ENCODE data around the gene RSPH9. TPM values are rescaled to one million over a fixed set of nuclear protein-coding genes. Genes with fewer than 3 reads are reported as not detected.

RSPH9 gene
- total and polyA plus RNA-seq, 5 donors, result 0.11 to 0.29 (median 0.16) TPM; not detected in 1

GRCh38 chr6:43679057-43679456 is 34.2 kb downstream of the RSPH9 start:
- H3K4me1 ChIP-seq (ENCODE audit: control insufficient read depth, insufficient read depth, low read length), result peaks cover 12% of the 10 kb centered on the region
- no peak overlapping the region for H3K27ac ChIP-seq (ENCODE audit: low read length)
- H3K9me3 ChIP-seq (ENCODE audit: control insufficient read depth, low read length), result no peaks in the 10 kb centered on the region
- 82% methylated on average over 6 of the region's 6 CpGs for WGBS
- H3K4me3 ChIP-seq (ENCODE audit: low read length), result no peak overlapping the region
- H3K27me3 ChIP-seq (ENCODE audit: control insufficient read depth, insufficient read depth), result no peaks in the 10 kb centered on the region
- intact Hi-C loops (cut with DNase I), result no loop called here
- ATAC-seq (no peak), DNase-seq (no peak)

GRCh38 chr6:43680308-43681200 is 35.7 kb downstream of the RSPH9 start:
- DNase-seq (no peak), ATAC-seq (peak; percentile 23 to 32)
- H3K4me1 ChIP-seq (ENCODE audit: control insufficient read depth, insufficient read depth, low read length), result peaks cover 12% of the 10 kb centered on the region
- WGBS, result 53% methylated on average over 11 of the region's 11 CpGs
- H3K27ac ChIP-seq (ENCODE audit: low read length), result peak overlapping the region; percentile 30
- no peaks in the 10 kb centered on the region for H3K9me3 ChIP-seq (ENCODE audit: control insufficient read depth, low read length)
- H3K4me3 ChIP-seq (ENCODE audit: low read length), result no peak overlapping the region
- H3K27me3 ChIP-seq (ENCODE audit: control insufficient read depth, insufficient read depth), result no peaks in the 10 kb centered on the region
- intact Hi-C loops (cut with DNase I), result no loop called here

- intact Hi-C loops (cut with DNase I), result no loop called here
- 82% methylated on average over 5 of the region's 5 CpGs for WGBS
- H3K27ac ChIP-seq (ENCODE audit: low read length), result peak overlapping the region; percentile 23
- H3K4me1 ChIP-seq (ENCODE audit: control insufficient read depth, insufficient read depth, low read length), result peaks cover 12% of the 10 kb centered on the region
- no peaks in the 10 kb centered on the region for H3K27me3 ChIP-seq (ENCODE audit: control insufficient read depth, insufficient read depth)
- no peaks in the 10 kb centered on the region for H3K9me3 ChIP-seq (ENCODE audit: control insufficient read depth, low read length)
- no peak for DNase-seq
- H3K4me3 ChIP-seq (ENCODE audit: low read length), result no peak overlapping the region
- ATAC-seq, result no peak
Measured at GRCh38 chr6:43681303-43681702, 36.5 kb downstream of the RSPH9 start.

GRCh38 chr6:43682724-43683429 is 38.0 kb downstream of the RSPH9 start:
- Histone ChIP-seq H3K9me3 (ENCODE audit: control insufficient read depth, low read length) (no peaks in the 10 kb centered on the region), H3K27ac (ENCODE audit: low read length) (peak overlapping the region; percentile 51), H3K27me3 (ENCODE audit: control insufficient read depth, insufficient read depth) (no peaks in the 10 kb centered on the region), H3K4me3 (ENCODE audit: low read length) (no peak overlapping the region), H3K4me1 (ENCODE audit: control insufficient read depth, insufficient read depth, low read length) (peaks cover 16% of the 10 kb centered on the region)
- intact Hi-C loops (cut with DNase I), result no loop called here
- 57% methylated on average over 8 of the region's 8 CpGs for WGBS
- no peak for ATAC-seq
- DNase-seq, result no peak

GRCh38 chr6:43683708-43684455 is 39.0 kb downstream of the RSPH9 start:
- intact Hi-C loops (cut with DNase I), result no loop called here
- H3K4me1 ChIP-seq (ENCODE audit: control insufficient read depth, insufficient read depth, low read length), result peaks cover 19% of the 10 kb centered on the region
- WGBS, result 66% methylated on average over 1 of the region's 1 CpG

GRCh38 chr6:43687079-43687436 is 42.2 kb downstream of the RSPH9 start:
- ATAC-seq (no peak), DNase-seq (no peak)
- H3K27ac ChIP-seq (ENCODE audit: low read length), result peak overlapping the region; percentile 84
- H3K4me3 ChIP-seq (ENCODE audit: low read length), result peak overlapping the region; percentile 93
- peaks cover 17% of the 10 kb centered on the region for H3K4me1 ChIP-seq (ENCODE audit: control insufficient read depth, insufficient read depth, low read length)
- 5% methylated on average over 10 of the region's 10 CpGs for WGBS
- no peaks in the 10 kb centered on the region for H3K9me3 ChIP-seq (ENCODE audit: control insufficient read depth, low read length)
- intact Hi-C loops (cut with DNase I), result no loop called here
- no peaks in the 10 kb centered on the region for H3K27me3 ChIP-seq (ENCODE audit: control insufficient read depth, insufficient read depth)

More at GRCh38 chr6:43683708-43684455, 39.0 kb downstream of the RSPH9 start:
- no peak for ATAC-seq
- Histone ChIP-seq H3K9me3 (ENCODE audit: control insufficient read depth, low read length) (no peaks in the 10 kb centered on the region), H3K27me3 (ENCODE audit: control insufficient read depth, insufficient read depth) (no peaks in the 10 kb centered on the region), H3K27ac (ENCODE audit: low read length) (no peak overlapping the region), H3K4me3 (ENCODE audit: low read length) (no peak overlapping the region)
- no peak for DNase-seq

- H3K4me3 ChIP-seq (ENCODE audit: low read length), result peak within 1 kb of the TSS; percentile 93
- H3K9me3 ChIP-seq (ENCODE audit: control insufficient read depth, low read length), result no peaks in the 10 kb centered on the region
- ATAC-seq (peak; percentile 96 to 97), DNase-seq (peak; percentile 80 to 92 (median 92))
- intact Hi-C loops (cut with DNase I), result no loop called here
- H3K4me1 ChIP-seq (ENCODE audit: control insufficient read depth, insufficient read depth, low read length), result peaks cover 14% of the 10 kb centered on the region
- WGBS, result 12% methylated on average over 43 of the region's 43 CpGs
- H3K27me3 ChIP-seq (ENCODE audit: control insufficient read depth, insufficient read depth), result no peaks in the 10 kb centered on the region
- H3K27ac ChIP-seq (ENCODE audit: low read length), result peak within 1 kb of the TSS; percentile 84
Measured at GRCh38 chr6:43687437-43688347, 42.9 kb downstream of the RSPH9 start, which contains the start of gene MRPS18A. MRPS18A (minus strand) TSS chr6:43687791; CDS start chr6:43687779, 12 bp downstream.

GRCh38 chr6:43689421-43689820 is 44.6 kb downstream of the RSPH9 start:
- Histone ChIP-seq H3K4me1 (ENCODE audit: control insufficient read depth, insufficient read depth, low read length) (peaks cover 6% of the 10 kb centered on the region), H3K4me3 (ENCODE audit: low read length) (no peak overlapping the region), H3K27me3 (ENCODE audit: control insufficient read depth, insufficient read depth) (no peaks in the 10 kb centered on the region), H3K9me3 (ENCODE audit: control insufficient read depth, low read length) (no peaks in the 10 kb centered on the region), H3K27ac (ENCODE audit: low read length) (no peak overlapping the region)
- DNase-seq (no peak), ATAC-seq (no peak)
- 73% methylated on average over 2 of the region's 2 CpGs for WGBS
- intact Hi-C loops (cut with DNase I), result no loop called here

- peaks cover 5% of the 10 kb centered on the region for H3K4me1 ChIP-seq (ENCODE audit: control insufficient read depth, insufficient read depth, low read length)
- H3K4me3 ChIP-seq (ENCODE audit: low read length), result no peak overlapping the region
- peak in 1 of 2 donors; percentile 34 for ATAC-seq
- WGBS, result 76% methylated on average over 9 of the region's 9 CpGs
- no peak for DNase-seq
- H3K27me3 ChIP-seq (ENCODE audit: control insufficient read depth, insufficient read depth), result no peaks in the 10 kb centered on the region
- H3K9me3 ChIP-seq (ENCODE audit: control insufficient read depth, low read length), result no peaks in the 10 kb centered on the region
- intact Hi-C loops (cut with DNase I), result no loop called here
- no peak overlapping the region for H3K27ac ChIP-seq (ENCODE audit: low read length)
Measured at GRCh38 chr6:43695215-43695966, 50.6 kb downstream of the RSPH9 start.

- no peaks in the 10 kb centered on the region for H3K27me3 ChIP-seq (ENCODE audit: control insufficient read depth, insufficient read depth)
- no peak for ATAC-seq
- H3K4me3 ChIP-seq (ENCODE audit: low read length), result no peak overlapping the region
- DNase-seq, result no peak
- peaks cover 5% of the 10 kb centered on the region for H3K4me1 ChIP-seq (ENCODE audit: control insufficient read depth, insufficient read depth, low read length)
- H3K27ac ChIP-seq (ENCODE audit: low read length), result no peak overlapping the region
- WGBS, result 72% methylated on average over 4 of the region's 4 CpGs
- intact Hi-C loops (cut with DNase I), result no loop called here
- no peaks in the 10 kb centered on the region for H3K9me3 ChIP-seq (ENCODE audit: control insufficient read depth, low read length)
Measured at GRCh38 chr6:43695967-43696291, 51.1 kb downstream of the RSPH9 start.
